DMS53 treated with DMSO at 0.1 percent for 48 hours (cell line): Measurements from ENCODE around the gene FCN3.
A peak's percentile ranks its signal among the peaks of the same experiment; 100 is the strongest.

Experiments
- DNase-seq: peaks from one replicate; lab custom pipeline; 2025; ENCODE audit not compliant: unreplicated experiment; lab: John Stamatoyannopoulos, UW

FCN3 gene

GRCh38 chr1:27380766-27381733, 6.4 kb upstream of the FCN3 start:
- no peak for DNase-seq

GRCh38 chr1:27380224-27380623, 5.6 kb upstream of the FCN3 start:
- DNase-seq: no peak

- DNase-seq: no peak
Observed at GRCh38 chr1:27379564-27380122, 5.0 kb upstream of the FCN3 start.

GRCh38 chr1:27377760-27378495, 3.3 kb upstream of the FCN3 start:
- no peak for DNase-seq

GRCh38 chr1:27372808-27373690, 1.6 kb downstream of the FCN3 start:
- no peak for DNase-seq

GRCh38 chr1:27372022-27372807, 2.4 kb downstream of the FCN3 start:
- DNase-seq: no peak

- DNase-seq: peak; percentile 14
Observed at GRCh38 chr1:27368869-27369582, 5.6 kb downstream of the FCN3 start.

- no peak for DNase-seq
Observed at GRCh38 chr1:27367160-27367650, 7.4 kb downstream of the FCN3 start.

- peak; percentile 62 for DNase-seq
Observed at GRCh38 chr1:27366411-27367159, 8.0 kb downstream of the FCN3 start, which contains the start of gene MAP3K6. Gene MAP3K6 (minus strand): TSS chr1:27366961. CDS start chr1:27366597, 364 bp downstream.

- peak; percentile 58 for DNase-seq
Observed at GRCh38 chr1:27366113-27366410, 8.6 kb downstream of the FCN3 start.

GRCh38 chr1:27365372-27366112, 9.1 kb downstream of the FCN3 start:
- peak; percentile 77 for DNase-seq

- DNase-seq: no peak
Observed at GRCh38 chr1:27364696-27365371, 9.8 kb downstream of the FCN3 start.

- no peak for DNase-seq
Observed at GRCh38 chr1:27363766-27364695, 10.6 kb downstream of the FCN3 start.

GRCh38 chr1:27361553-27361952, 13.1 kb downstream of the FCN3 start:
- DNase-seq: no peak

GRCh38 chr1:27361044-27361402, 13.6 kb downstream of the FCN3 start:
- DNase-seq: no peak
